Activated CD4-positive, alpha-beta T cell treated with anti-CD3 and anti-CD28 coated beads for 1 hour (primary cell): ENCODE data around the gene CCNL2.
A peak's percentile ranks its signal among the peaks of the same experiment; 100 is the strongest.
"Not testable (repeated sequence)": the region's sequence is repeated elsewhere in the genome, so short reads cannot be mapped to it uniquely, and the experiment has no call there.

ENCODE experiments used
- DNase-seq: peaks from one replicate; pipeline ENCODE4 v3.0.0-alpha.2; 2020

Gene CCNL2

DNA sequence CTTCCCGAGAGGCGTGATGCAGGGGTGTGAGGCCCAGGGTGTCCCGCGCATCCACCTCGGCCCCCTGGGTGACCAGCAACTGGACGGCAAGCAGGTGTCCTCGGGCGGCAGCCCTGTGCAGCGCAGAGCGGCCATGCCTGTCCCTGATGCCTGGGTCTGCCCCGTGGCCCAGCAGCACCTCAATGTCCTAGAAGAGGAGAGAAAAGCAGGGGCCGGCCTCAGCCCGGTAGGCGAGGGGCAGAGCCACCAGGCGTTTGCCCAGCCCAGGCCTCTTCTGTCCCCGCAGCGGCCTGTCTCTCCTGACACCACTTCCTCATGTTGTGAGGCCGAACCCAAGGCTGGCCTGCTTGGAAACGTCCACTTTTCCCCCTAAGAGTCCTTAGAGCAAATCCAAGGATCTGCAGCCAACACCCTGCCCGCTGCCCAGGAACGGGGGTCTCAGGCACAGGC lies 20.3 kb upstream of the CCNL2 start:
- no peak for DNase-seq

DNA sequence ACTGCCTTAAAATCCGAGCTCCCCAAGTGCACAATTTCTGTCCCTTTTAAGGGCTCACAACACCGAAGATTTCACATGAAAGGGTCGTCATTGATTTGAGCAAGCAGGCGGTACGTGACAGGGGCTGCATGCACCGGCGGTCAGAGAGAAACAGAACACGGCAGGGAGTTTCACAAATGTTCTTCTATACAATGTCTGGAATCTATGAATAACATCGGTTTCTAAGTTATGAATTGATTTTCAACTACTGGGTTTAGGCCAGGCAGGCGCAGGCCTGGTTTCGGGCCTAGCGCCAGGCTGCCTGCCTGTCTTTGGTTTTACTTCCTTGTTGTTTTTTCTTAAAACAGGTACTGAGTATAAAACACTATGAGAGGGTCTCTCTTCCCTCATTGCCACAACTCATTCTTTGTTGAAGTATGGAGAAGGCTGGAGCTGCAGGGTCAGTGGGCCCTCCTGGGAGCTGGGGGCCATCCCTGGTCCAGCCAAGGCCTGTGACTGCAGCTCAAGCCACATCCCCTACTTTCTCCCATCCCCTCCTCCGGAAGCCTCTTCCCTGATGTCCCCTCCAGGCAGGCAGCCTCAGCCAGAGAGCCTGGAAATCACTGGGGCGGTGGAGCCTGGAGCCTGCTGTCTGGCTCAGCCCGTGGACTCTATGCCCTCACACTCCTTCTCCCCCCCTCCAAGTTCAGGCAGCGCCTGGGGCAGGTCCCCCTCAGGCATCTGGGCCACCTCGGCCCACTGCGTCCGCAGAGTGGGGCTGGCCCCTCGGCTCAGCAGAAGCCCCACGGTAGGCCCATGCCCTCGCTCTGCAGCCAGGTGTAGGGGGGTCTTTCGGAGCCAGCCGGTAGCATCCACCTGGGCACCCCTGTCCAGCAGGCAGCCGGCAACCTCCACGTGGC lies 19.6 kb upstream of the CCNL2 start:
- DNase-seq: no peak

DNA sequence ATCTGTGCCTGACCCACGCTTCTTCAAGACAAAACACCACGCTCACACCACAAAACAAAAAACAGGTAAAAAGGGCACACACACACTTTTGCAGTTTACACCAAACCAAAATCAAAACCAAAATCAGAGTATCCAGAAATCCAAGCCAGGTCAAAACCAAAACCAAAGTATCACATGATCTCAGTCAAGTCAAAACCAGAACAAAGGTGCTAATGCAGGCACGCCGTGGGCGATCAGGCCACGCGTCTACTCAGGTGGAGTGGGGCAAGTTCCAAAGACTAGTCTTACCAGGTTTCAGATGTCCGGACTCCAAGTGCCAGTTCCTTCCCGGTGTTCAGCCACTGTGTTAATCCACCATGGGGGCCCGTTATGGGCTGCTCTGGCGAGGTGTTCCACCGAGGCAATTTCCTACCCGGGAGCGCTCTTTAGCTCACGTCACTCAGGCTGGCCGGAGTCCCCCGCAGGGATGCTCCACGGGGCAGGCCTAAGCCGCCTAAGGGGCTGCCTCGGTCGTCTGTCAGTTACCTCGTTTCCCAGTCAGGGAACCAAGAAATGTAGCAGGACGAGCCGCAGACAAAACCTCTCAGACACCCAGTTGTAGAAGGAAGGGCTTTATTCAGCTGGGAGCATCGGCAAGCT lies 18.8 kb upstream of the CCNL2 start:
- DNase-seq: not testable (repeated sequence)

DNA sequence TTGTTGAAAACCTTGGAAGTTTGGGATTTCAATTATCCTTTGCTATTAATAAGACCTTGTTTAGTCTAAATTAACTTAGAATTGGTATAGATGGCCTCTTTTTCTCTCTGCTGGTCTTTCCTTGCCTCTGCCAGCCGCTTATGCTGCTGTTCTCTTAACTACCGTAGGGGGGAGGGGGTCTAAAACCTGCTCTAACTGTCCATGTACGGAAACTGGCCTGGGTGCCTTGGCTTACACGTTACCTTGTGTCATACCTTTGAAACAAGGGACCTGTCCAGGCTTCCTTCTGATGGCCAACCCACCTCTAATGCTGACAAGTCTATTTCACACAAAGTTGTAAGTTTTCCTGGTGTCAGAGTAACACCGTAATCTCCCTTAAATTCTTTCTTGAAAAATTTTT lies 18.3 kb upstream of the CCNL2 start:
- DNase-seq: not testable (repeated sequence)

DNA sequence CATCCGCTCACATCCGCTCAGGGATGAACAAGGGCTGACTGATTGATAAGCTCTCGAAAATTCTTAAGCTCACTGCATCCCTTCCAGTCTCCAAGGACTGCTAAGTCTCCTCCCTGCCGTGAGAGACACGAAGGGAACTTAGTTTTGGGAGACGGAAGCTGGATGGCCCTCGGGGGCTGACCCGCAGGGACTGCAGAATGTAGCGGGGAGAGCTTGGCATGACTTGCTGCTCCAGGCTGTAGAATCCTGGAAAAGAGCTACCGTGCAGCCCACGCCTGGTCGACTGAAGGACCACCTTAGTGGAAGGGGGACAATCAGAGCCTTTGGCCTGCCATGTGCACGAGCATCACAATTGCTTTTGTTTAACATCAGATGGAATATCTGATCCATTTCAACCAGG lies 16.6 kb upstream of the CCNL2 start:
- DNase-seq: no peak

DNA sequence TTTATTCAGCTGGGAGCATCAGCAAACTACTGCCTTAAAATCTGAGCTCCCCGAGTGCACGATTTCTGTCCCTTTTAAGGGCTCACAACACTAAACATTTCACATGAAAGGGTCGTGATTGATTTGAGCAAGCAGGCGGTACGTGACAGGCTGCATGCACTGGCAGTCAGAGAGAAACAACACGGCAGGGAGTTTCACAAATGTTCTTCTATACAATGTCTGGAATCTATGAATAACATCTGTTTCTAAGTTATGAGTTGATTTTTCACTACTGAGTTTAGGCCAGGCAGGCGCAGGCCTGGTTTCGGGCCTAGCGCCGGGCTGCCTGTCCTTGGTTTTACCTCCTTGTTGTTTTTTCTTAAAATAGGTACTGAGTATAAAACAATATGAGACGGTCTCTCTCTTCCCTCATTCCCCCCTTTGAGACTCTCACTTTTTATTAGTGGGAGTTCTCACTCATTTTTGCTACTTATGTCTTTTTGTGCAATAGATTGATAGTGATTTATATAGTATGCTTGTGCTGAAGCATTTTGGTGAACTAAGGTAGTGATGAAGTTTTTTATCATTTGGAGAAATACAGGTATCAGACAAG lies 13.3 kb upstream of the CCNL2 start:
- not testable (repeated sequence) for DNase-seq

DNA sequence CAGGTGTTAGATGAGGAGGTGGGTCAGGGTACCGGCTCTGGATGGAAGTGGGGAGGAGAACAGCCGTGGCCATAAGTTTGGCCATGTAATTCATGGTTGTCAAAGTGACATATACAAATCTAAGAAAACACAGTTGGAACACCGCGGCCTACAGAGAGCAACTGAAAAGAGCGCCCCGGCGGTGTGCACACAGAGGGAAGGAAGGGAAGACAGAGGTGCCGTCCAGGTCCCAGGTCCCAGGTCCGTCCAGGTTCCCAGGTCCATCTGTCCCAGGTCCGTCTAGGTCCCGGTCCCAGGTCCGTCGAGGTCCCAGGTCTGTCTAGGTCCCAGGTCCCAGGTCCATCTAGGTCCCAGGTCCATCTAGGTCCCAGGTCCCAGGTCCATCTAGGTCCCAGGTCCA lies 12.5 kb upstream of the CCNL2 start:
- no peak for DNase-seq

DNA sequence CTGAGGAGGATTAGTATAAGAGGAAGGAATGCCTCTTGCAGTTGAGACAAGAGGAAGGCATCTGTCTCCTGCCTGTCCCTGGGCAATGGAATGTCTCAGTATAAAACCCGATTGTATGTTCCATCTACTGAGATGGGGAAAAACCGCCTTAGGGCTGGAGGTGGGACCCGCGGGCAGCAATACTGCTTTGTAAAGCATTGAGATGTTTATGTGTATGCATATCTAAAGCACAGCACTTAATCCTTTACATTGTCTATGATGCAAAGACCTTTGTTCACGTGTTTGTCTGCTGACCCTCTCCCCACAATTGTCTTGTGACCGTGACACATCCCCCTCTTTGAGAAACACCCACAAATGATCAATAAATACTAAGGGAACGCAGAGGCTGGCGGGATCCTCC lies 11.1 kb upstream of the CCNL2 start:
- not testable (repeated sequence) for DNase-seq

DNA sequence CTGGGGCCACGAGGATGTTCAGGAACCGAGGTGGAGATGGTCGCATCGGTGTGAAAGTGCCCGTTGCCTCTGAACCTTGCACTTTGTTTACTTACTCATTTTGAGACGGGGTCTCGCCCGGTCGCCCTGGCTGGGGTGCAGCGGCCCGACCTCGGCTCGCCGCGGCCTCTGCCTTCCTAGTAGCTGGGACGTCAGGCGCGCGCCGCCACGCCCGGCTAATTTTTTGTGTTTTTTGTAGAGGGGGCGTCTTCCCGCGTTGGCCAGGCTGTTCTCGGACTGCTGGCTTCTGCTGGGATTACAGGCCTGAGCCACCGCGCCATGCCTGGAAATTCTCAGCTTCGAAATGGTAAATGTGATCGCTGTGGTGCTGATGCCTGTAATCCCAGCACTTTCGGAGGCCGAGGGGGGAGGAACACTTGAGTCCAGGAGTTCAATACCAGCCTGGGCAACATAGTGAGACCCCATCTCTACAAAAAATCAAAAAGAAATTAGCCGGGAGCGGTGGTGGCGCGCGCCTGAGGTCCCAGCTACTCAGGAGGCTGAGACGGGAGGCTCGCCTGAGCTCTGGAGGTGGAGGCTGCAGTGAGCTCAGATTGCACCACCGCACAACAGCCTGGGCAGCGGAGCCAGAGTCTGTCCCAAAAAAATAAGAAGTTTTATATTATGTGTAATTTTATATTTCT lies 8.6 kb upstream of the CCNL2 start:
- no peak for DNase-seq

DNA sequence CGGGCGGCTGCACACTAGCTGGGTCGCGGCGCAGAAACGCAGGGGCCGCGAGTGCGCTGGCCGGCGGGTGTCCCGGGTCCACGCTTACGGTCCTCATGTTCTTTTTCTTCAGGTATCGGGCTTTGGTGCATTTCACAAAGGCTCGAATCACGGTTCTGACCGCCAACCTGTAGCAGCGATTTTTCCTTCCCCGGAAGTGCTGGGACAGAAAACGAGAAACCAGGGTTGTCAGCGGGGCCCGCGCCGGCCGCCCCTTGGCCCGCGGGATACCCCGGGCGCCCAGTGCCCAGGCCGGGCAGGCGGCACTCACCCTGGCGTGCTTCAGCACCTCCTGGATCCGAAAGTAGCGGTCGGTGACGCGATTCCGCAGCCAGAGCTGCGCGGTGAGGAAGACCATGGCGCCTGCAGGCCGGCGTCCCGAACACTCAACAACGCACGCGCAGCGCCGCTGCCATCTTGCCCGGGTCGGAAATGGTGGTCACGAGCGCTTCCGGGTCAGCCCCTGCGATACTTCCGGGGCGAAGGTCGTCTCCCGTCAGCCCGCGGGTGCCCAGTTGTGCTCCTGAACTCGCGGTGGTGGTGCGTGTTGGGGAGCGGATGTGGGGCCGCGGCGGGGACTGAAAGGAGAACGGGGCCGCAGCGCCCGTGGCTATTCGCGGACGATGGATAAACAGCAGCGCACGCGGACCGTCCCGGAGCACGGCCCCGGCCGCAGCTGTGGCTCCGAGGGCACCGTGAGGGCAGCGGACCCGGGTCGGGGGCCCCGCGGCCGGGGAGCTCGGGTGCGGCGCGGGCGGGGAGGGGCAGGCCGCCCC lies 7.9 kb upstream of the CCNL2 start, which contains the start of gene MRPL20:
Gene MRPL20 (minus strand): TSS at position 473 of the 815 bp plus-strand sequence. CDS start 76 bp downstream, at position 397.
- peak; percentile 93 for DNase-seq

DNA sequence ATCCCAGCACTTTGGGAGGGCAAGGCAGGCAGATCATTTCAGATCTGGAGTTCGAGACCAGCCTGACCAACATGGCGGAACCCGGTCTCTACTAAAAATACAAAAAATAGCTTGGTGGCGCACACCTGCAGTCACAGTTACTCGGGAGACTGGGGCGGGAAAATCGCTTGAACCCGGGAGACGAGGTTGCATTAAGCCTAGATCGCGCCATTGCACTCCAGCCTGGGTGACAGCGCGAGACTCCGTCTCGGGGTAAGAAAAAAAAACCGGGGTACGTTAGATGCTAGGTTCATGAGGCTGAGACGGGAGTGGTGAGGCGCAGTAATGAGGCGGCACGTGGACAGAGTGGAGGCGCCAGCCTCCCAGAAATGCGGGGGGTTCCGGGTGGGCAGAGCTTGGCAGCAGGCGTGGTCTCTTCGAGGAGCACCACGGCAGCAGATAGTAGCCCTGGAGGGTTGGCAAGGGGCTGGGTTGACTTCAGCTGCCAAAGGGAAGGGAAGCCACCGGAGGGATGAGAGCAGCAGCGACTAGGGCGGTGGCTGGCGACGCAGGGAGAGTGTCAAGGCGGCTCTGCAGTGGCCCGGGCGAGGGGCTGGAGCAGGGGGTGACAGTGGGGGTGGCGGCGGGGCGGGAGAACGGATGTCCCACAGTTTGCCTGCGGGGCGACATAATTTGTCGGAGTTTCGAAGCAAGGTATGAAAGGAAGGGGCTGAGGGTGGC lies 7.1 kb upstream of the CCNL2 start:
- no peak for DNase-seq

DNA sequence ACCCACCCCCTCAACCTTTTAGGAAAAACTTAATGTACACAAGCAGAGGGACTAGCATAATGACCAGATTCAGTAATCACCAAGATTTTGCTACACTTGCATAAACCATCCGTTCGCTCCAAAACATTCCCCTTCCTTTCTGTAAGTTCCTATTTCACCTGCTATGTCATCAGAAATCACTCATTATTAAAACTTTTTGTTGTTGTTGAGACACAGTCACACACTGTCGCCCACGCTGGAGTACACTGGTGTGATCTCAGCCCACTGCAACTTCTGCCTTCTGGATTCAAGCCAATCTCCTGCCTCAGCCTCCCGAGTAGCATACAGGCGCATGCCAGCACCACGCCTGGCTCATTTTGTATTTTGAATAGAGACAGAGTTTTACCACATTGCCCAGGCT lies 4.5 kb upstream of the CCNL2 start:
- DNase-seq: no peak

DNA sequence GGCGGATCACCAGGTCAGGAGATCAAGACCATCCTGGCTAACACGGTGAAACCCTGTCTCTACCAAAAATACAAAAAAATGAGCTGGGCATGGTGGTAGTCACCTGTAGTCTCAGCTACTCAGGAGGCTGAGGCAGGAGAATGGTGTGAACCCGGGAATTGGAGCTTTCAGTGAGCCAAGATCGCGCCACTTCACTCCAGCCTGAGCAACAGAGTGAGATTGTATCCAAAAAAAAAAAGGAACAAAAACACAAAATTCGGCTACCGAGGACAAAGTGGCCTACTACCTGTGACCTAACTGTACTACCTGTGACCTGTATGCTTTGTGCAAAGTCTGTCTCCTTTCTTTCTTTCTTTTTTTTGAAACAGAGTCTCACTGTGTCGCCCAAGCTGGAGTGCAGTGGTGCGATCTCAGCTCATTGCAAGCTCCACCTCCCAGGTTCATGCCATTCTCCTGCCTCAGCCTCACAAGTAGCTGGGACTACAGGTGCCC lies 3.8 kb upstream of the CCNL2 start:
- not testable (repeated sequence) for DNase-seq

DNA sequence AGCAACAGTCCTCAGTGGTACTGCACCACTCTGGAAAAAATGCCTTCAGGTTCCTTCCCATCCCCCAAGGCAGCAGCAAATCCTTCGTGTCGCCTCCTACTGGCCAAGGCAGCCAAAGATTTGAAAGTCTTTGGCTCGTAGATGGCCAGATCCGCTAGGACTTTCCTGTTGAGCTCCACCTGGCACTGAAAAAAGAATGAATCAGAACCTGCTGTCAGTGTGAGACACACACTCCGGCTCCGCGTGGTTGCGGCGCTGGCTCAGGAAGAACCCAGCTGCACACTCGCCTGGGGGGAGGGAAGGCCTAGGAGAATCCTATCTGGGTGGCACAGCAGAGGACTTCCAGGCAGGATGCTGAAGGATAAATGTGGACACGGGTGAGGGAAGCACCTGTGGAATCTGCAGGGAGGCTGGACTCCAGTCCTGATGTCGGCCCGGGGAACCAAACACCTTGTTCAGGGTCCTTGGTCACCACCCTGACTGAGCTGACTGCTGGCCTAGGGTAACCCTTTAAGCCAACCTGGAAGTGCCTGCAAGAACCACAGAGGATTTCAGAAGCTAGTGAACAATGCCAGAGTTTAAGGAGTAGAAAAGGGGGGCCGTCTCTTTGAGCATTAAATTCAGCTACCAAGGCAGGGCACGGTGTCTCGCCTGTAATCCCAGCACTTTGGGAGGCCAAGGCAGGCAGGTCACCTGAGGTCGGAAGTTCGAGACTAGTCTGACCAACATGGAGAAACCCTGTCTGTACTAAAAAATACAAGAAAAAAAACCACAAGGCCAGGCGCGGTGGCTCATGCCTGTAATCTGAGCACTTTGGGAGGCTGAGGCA lies 3.2 kb upstream of the CCNL2 start:
- DNase-seq: no peak

DNA sequence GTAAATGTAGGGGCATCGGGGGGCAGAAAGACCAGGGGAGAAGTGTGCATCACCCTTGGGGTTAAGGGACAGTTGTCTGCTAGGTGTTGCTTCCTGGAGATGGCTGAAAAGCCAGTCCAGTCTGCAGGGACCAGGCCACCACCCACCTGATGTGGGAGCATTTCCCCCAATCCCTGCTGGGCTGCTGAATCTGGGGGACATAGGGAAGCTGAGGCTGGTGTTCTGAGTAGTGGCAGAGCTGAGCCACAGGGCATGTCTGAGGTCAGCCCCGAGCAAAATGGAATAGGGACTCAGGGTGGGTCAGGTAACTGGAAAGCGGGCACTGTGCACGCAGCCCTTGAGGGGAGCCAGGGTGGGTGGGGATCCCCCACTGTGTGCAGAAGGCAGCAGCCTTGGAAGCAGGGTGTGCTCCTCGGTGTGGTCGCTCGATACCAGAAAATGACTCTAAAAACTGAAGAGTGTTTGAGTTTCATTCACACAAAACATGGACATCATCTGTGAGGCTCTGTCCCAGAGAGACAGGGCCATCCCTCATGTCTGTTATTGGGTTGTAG lies 2.4 kb upstream of the CCNL2 start:
- DNase-seq: no peak

DNA sequence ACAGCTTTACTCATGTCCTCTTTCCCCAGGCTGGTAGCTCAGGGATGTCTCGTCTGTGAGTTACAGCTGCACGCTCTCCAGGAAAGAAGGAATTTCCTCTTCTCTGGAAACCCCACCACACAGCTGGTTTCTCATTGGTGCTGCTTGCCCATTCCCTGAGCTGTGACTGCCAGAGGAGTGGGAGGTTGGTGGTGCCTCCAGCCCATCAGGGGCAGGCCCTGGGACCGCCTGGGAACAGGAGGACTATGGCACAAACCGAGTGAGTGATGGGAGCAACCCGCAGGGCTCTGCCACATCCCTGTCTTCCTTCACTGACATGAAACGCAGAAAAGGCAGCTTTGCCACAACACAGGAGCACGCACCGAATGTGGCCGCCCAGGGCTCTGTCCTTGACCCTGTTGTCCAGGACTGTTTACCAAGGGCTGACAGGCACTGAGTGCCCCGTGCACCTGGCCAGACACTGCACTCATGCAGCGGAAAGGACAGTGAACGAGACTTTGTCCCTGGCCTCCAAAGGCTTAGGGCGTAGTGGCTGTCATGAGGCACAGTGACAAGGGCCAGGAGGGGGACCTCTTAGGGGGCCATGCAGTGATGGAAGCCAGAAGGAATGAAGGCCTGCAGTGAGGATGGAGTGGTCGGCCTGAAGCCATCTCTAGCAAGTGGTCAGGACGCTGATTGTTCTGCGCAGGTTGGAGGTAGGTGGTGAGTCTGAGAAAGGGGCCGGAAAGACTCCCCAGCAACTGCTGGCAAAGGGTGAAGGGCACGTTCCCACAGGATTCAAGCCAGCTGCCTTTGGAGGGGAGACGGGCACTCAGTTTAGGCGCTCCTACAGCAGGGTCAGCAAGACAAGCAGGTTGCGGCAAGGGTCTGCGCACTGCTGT lies 1.7 kb upstream of the CCNL2 start:
- no peak for DNase-seq

DNA sequence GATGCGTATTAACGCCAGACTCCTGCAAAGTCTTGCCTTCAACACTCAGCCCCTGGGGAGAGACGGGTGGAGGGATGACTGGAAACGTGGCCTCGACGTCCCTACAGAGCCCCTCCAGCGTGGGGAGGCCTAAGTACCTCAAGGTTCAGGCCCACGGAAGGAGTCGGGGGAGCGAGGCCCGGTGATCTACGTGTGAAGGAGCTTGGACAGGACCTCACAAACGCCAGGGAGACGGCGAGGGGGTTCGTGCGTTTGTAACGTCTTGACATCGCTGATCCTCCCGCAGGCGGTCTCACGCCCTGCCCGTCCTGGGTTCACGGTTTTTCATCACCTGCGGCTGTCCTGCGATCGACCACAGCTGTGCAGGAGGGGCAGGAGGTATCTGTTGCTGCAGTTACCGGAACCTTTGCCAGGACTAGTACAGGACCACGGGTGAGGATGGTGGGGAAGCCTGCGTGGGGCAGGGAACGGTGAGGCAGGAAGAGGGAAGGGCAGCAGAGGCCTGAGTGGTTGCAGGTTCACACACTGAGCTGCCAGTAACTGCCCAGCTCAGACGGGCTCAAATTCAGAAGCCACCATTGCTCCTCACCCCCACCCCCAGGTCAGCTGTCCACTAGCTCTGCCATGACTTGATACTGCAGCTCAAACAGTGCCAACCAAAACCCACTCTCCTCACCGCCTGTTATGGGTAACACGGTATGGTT lies 889 bp upstream of the CCNL2 start:
- no peak for DNase-seq

DNA sequence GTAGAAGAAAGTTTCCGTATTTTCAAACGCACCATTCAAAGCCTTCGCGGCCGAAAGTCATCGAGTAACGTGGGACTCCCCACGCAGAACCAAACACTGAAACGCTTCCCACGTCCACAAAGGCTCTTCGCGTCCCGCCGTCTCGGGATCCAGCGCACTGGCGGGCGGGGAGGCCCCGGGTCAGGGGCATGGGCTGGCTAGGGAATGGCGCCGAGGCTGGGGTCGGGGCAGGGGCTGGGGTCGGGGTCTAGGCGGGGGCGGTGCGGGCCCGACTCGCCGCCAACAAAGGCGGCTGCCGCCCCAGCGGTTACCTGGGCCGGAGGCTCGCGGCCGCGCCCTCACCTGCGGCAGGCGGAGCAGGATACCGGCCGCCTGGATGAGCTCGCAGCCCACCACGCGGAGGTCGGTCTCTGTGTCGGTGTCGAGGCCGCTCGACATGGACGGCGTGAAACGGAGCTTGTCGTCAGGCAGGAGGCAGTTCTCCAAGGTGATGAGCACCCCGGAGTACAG lies 403 bp downstream of the CCNL2 start:
- DNase-seq: no peak
